ENCODE data around the gene GALNS. TPM values are rescaled to one million over a fixed set of nuclear protein-coding genes. Genes with fewer than 3 reads are reported as not detected.

The GALNS gene
- polyA plus RNA-seq, 1 experiment = 11.6 TPM

- H3K9me3 ChIP-seq (ENCODE audit: control insufficient read depth, insufficient read depth, low read length) = no peaks in the 10 kb centered on the region; the same call in 1 of the 2 replicates
- no peaks in the 10 kb centered on the region for H3K27me3 ChIP-seq (ENCODE audit: control insufficient read depth, insufficient read depth, low read length)
- no peak overlapping the region for H3K4me3 ChIP-seq (ENCODE audit: low read depth, low read length)
- POLR2A ChIA-PET = no interaction called here
- DNase-seq (ENCODE audit: low read depth, low spot score) = no peak
- H3K27ac ChIP-seq (ENCODE audit: low read depth, low read length) = no peak overlapping the region
- TF ChIP-seq CTCF (IDR thresholded peaks at IDR 0.05; ENCODE audit: low read depth, low read length) = no peak
- CTCF ChIA-PET = interaction anchor here (0.6 to 1.5 kb wide), 3 partner anchors 30 to 66 kb away, joined by 3 to 4 read pairs (median 3); no protein-coding TSS in a partner anchor
Measured at GRCh38 chr16:88809068-88809675, 47.6 kb downstream of the GALNS start.

- CTCF ChIA-PET = no interaction called here
- POLR2A ChIA-PET = interaction anchor here (0.6 kb wide), 1 partner anchor 758 kb away, joined by 3 read pairs; no protein-coding TSS in a partner anchor
- Histone ChIP-seq H3K4me3 (ENCODE audit: low read depth, low read length) (no peak overlapping the region), H3K27ac (ENCODE audit: low read depth, low read length) (no peak overlapping the region), H3K27me3 (ENCODE audit: control insufficient read depth, insufficient read depth, low read length) (no peaks in the 10 kb centered on the region), H3K9me3 (ENCODE audit: control insufficient read depth, insufficient read depth, low read length) (no peaks in the 10 kb centered on the region; the same call in 1 of the 2 replicates)
- TF ChIP-seq CTCF (IDR thresholded peaks at IDR 0.05; ENCODE audit: low read depth, low read length) = no peak
- no peak for DNase-seq (ENCODE audit: low read depth, low spot score)
Measured at GRCh38 chr16:88807626-88808453, 48.9 kb downstream of the GALNS start.

GRCh38 chr16:88807142-88807625, 49.6 kb downstream of the GALNS start:
- CTCF ChIA-PET = no interaction called here
- TF ChIP-seq CTCF (IDR thresholded peaks at IDR 0.05; ENCODE audit: low read depth, low read length) = no peak
- H3K9me3 ChIP-seq (ENCODE audit: control insufficient read depth, insufficient read depth, low read length) = no peaks in the 10 kb centered on the region; the same call in 1 of the 2 replicates
- no peaks in the 10 kb centered on the region for H3K27me3 ChIP-seq (ENCODE audit: control insufficient read depth, insufficient read depth, low read length)
- no peak for DNase-seq (ENCODE audit: low read depth, low spot score)
- no peak overlapping the region for H3K4me3 ChIP-seq (ENCODE audit: low read depth, low read length)
- H3K27ac ChIP-seq (ENCODE audit: low read depth, low read length) = no peak overlapping the region
- POLR2A ChIA-PET = interaction anchor here (0.6 kb wide), 1 partner anchor 759 kb away, joined by 3 read pairs; no protein-coding TSS in a partner anchor

GRCh38 chr16:88806491-88807111, 50.1 kb downstream of the GALNS start:
- ChIA-PET CTCF (no interaction called here), POLR2A (interaction anchor here (0.6 kb wide), 1 partner anchor 760 kb away, joined by 3 read pairs; no protein-coding TSS in a partner anchor)
- Histone ChIP-seq H3K9me3 (ENCODE audit: control insufficient read depth, insufficient read depth, low read length) (no peaks in the 10 kb centered on the region; the same call in 1 of the 2 replicates), H3K27me3 (ENCODE audit: control insufficient read depth, insufficient read depth, low read length) (no peaks in the 10 kb centered on the region), H3K27ac (ENCODE audit: low read depth, low read length) (no peak overlapping the region), H3K4me3 (ENCODE audit: low read depth, low read length) (no peak overlapping the region)
- no peak for DNase-seq (ENCODE audit: low read depth, low spot score)
- TF ChIP-seq CTCF (IDR thresholded peaks at IDR 0.05; ENCODE audit: low read depth, low read length) = no peak

Data from AG04450 (cell line).